ENCODE measurements around the gene TRABD2B. TPM values are rescaled to one million over a fixed set of nuclear protein-coding genes. Genes with fewer than 3 reads are reported as not detected.

Gene TRABD2B
- total and polyA plus RNA-seq, 2 donors (not counting 1 experiment from before 2014, with no cell fraction given) = under 0.01 TPM; not detected in 1

GRCh38 chr1:47985018-47985417 lies 12.2 kb downstream of the TRABD2B start:
- Histone ChIP-seq H3K9ac (ENCODE audit: insufficient read depth, low read length) (no peak overlapping the region), H3K4me2 (ENCODE audit: extremely low read depth, insufficient read depth, low read length) (no peak overlapping the region), H3K9me3 (ENCODE audit: control insufficient read depth, insufficient read depth, low read depth, low read length) (no peaks in the 10 kb centered on the region), H2AFZ (ENCODE audit: low read length) (no peak overlapping the region), H4K20me1 (ENCODE audit: control insufficient read depth, extremely low read depth, insufficient read depth, low read length) (no peaks in the 10 kb centered on the region), H3K27me3 (ENCODE audit: control insufficient read depth, insufficient read depth, low read length) (peaks cover 5% of the 10 kb centered on the region), H3K4me3 (replicated peaks in 1 of 4; ENCODE audit: control extremely low read depth in 1 of 4, insufficient read depth in 1 of 4, low read depth in 3 of 4, low read length in 4 of 4) (no peak overlapping the region), H3K79me2 (ENCODE audit: control insufficient read depth, insufficient read depth, low read length) (no peaks in the 10 kb centered on the region), H3K4me1 (ENCODE audit: control insufficient read depth, extremely low read depth, insufficient read depth, low read length) (no peaks in the 10 kb centered on the region), H3K27ac (ENCODE audit: insufficient read depth, low read length) (no peak overlapping the region), H3K36me3 (ENCODE audit: control insufficient read depth, insufficient read depth, low read length) (no peaks in the 10 kb centered on the region)
- TF ChIP-seq CTCF (conservative IDR thresholded peaks at IDR 0.05 in 1 of 2, IDR thresholded peaks at IDR 0.05 in 1 of 2; ENCODE audit: low read depth in 1 of 2, low read length in 2 of 2) (no peak), EZH2 (IDR thresholded peaks at IDR 0.05; ENCODE audit: low read length, missing control alignments) (no peak)
- no peak for DNase-seq (ENCODE audit: low read depth in 2 of 2)

GRCh38 chr1:47984175-47984789 lies 12.9 kb downstream of the TRABD2B start:
- no peak for DNase-seq (ENCODE audit: low read depth in 2 of 2)
- no peaks in the 10 kb centered on the region for H3K4me1 ChIP-seq (ENCODE audit: control insufficient read depth, extremely low read depth, insufficient read depth, low read length)
- H3K36me3 ChIP-seq (ENCODE audit: control insufficient read depth, insufficient read depth, low read length) = no peaks in the 10 kb centered on the region
- no peak overlapping the region for H3K27ac ChIP-seq (ENCODE audit: insufficient read depth, low read length)
- H3K4me3 ChIP-seq (replicated peaks in 1 of 4; ENCODE audit: control extremely low read depth in 1 of 4, insufficient read depth in 1 of 4, low read depth in 3 of 4, low read length in 4 of 4) = no peak overlapping the region
- H3K9me3 ChIP-seq (ENCODE audit: control insufficient read depth, insufficient read depth, low read depth, low read length) = no peaks in the 10 kb centered on the region
- H3K27me3 ChIP-seq (ENCODE audit: control insufficient read depth, insufficient read depth, low read length) = peaks cover 5% of the 10 kb centered on the region
- H3K4me2 ChIP-seq (ENCODE audit: extremely low read depth, insufficient read depth, low read length) = no peak overlapping the region
- H3K9ac ChIP-seq (ENCODE audit: insufficient read depth, low read length) = no peak overlapping the region
- H4K20me1 ChIP-seq (ENCODE audit: control insufficient read depth, extremely low read depth, insufficient read depth, low read length) = no peaks in the 10 kb centered on the region
- no peaks in the 10 kb centered on the region for H3K79me2 ChIP-seq (ENCODE audit: control insufficient read depth, insufficient read depth, low read length)
- TF ChIP-seq CTCF (conservative IDR thresholded peaks at IDR 0.05 in 1 of 2, IDR thresholded peaks at IDR 0.05 in 1 of 2; ENCODE audit: low read depth in 1 of 2, low read length in 2 of 2) (no peak), EZH2 (IDR thresholded peaks at IDR 0.05; ENCODE audit: low read length, missing control alignments) (no peak)
- no peak overlapping the region for H2AFZ ChIP-seq (ENCODE audit: low read length)

GRCh38 chr1:47983691-47984090 lies 13.5 kb downstream of the TRABD2B start:
- Histone ChIP-seq H3K9me3 (ENCODE audit: control insufficient read depth, insufficient read depth, low read depth, low read length) (no peaks in the 10 kb centered on the region), H2AFZ (ENCODE audit: low read length) (no peak overlapping the region), H4K20me1 (ENCODE audit: control insufficient read depth, extremely low read depth, insufficient read depth, low read length) (no peaks in the 10 kb centered on the region), H3K4me2 (ENCODE audit: extremely low read depth, insufficient read depth, low read length) (no peak overlapping the region), H3K36me3 (ENCODE audit: control insufficient read depth, insufficient read depth, low read length) (no peaks in the 10 kb centered on the region), H3K4me3 (replicated peaks in 1 of 4; ENCODE audit: control extremely low read depth in 1 of 4, insufficient read depth in 1 of 4, low read depth in 3 of 4, low read length in 4 of 4) (no peak overlapping the region), H3K79me2 (ENCODE audit: control insufficient read depth, insufficient read depth, low read length) (no peaks in the 10 kb centered on the region), H3K9ac (ENCODE audit: insufficient read depth, low read length) (no peak overlapping the region), H3K4me1 (ENCODE audit: control insufficient read depth, extremely low read depth, insufficient read depth, low read length) (no peaks in the 10 kb centered on the region), H3K27ac (ENCODE audit: insufficient read depth, low read length) (no peak overlapping the region), H3K27me3 (ENCODE audit: control insufficient read depth, insufficient read depth, low read length) (peaks cover 5% of the 10 kb centered on the region)
- DNase-seq (ENCODE audit: low read depth in 2 of 2) = no peak
- TF ChIP-seq EZH2 (IDR thresholded peaks at IDR 0.05; ENCODE audit: low read length, missing control alignments) (no peak), CTCF (conservative IDR thresholded peaks at IDR 0.05 in 1 of 2, IDR thresholded peaks at IDR 0.05 in 1 of 2; ENCODE audit: low read depth in 1 of 2, low read length in 2 of 2) (no peak)
